Parietal lobe (tissue), 2 donors: ENCODE data around the gene ANTKMT. TPM values are rescaled to one million over a fixed set of nuclear protein-coding genes. Genes with fewer than 3 reads are reported as not detected.

Source experiments
- small RNA-seq: library from RNA; depleted of rRNA; stranded (forward); fragments of <200 nt; gene quantifications from one replicate; pipeline ENCODE3, GENCODE V24; 2014; ENCODE audit warnings: low replicate concordance
- total RNA-seq: library from RNA; depleted of rRNA; stranded (reverse); fragments of >200 nt; gene quantifications from one replicate; pipeline ENCODE4 v1.2.3, GENCODE V29; 2014

Gene ANTKMT, protein sequence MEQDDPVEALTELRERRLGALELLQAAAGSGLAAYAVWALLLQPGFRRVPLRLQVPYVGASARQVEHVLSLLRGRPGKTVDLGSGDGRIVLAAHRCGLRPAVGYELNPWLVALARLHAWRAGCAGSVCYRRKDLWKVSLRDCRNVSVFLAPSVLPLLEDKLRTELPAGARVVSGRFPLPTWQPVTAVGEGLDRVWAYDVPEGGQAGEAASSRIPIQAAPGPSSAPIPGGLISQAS
- total RNA-seq, result 21.0 TPM

DNA sequence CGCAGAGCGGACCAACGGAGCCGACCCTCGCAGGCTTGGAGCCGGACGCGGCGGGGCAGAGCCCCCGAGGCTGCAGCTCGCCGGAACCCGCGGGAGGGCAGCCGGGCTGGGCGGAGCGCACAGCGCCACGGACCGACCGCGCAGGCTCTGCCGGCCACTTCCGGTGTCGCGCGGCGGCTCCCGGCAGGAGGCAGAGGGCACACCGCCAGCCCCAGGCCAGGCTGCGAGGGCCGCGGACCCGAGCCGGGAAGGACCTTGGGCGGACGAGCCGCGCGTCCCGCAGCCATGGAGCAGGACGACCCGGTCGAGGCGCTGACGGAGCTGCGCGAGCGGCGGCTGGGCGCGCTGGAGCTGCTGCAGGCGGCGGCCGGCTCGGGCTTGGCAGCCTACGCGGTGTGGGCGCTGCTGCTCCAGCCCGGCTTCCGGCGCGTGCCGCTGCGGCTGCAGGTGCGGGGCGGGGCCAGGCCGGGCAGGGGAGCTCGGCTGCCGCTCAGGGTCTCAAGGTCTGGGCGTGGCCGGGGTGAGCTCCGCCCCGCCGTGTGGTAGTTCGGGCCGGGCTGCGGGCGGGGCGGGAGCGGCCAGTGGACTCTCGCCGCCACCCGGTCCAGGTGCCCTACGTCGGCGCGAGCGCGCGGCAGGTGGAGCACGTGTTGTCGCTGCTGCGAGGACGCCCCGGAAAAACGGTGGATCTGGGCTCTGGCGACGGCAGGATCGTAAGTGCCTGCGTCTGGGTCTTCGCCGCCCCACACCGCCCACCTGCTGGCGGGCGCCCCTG, at the start of gene ANTKMT:
TSS of gene ANTKMT (plus strand) at position 157 of the 775 bp plus-strand sequence. CDS start at position 286, 129 bp downstream.

GRCh38 chr16:674968-675883, 45.7 kb upstream of the ANTKMT start, which contains the start of gene RHBDL1:
Gene RHBDL1 (plus strand): TSS chr16:675671. CDS start chr16:675791, 120 bp downstream.

DNA sequence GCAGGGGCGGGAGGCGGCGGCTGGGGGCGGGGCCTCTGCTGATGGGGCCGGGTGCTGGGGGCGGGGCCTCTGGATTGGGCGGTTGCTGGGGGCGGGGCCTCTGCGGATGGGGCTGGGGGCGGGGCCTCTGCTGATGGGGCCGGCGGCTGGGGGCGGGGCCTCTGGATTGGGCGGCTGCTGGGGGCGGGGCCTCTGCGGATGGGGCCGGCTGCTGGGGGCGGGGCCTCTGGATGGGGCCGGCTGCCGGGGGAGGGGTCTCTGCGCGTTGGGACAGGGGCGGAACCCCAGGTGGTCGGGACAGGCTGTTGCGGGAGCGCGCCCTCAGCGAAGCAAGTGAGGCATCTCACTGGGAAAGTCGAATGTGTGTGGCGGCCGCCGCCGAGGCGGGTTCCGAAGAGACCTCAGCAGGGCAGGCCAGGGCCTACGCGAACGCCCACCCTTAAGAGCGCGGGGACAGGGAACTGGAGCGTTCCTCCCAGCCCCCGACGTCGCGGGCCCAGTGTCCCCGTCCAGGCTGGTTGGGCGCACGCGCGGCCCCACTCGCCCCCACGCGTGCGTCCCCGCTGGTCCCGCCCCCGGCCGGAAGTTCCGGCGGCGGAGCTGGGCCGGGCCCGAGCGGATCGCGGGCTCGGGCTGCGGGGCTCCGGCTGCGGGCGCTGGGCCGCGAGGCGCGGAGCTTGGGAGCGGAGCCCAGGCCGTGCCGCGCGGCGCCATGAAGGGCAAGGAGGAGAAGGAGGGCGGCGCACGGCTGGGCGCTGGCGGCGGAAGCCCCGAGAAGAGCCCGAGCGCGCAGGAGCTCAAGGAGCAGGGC, 40.9 kb upstream of the ANTKMT start, which contains the start of gene STUB1:
TSS of gene STUB1 (plus strand) at position 597 of the 811 bp plus-strand sequence. CDS start at position 713, 116 bp downstream.

GRCh38 chr16:684071-684794, 36.7 kb upstream of the ANTKMT start, which contains the start of gene JMJD8:
Gene JMJD8 (minus strand): TSS chr16:684334. CDS start chr16:684319, 15 bp downstream.

DNA sequence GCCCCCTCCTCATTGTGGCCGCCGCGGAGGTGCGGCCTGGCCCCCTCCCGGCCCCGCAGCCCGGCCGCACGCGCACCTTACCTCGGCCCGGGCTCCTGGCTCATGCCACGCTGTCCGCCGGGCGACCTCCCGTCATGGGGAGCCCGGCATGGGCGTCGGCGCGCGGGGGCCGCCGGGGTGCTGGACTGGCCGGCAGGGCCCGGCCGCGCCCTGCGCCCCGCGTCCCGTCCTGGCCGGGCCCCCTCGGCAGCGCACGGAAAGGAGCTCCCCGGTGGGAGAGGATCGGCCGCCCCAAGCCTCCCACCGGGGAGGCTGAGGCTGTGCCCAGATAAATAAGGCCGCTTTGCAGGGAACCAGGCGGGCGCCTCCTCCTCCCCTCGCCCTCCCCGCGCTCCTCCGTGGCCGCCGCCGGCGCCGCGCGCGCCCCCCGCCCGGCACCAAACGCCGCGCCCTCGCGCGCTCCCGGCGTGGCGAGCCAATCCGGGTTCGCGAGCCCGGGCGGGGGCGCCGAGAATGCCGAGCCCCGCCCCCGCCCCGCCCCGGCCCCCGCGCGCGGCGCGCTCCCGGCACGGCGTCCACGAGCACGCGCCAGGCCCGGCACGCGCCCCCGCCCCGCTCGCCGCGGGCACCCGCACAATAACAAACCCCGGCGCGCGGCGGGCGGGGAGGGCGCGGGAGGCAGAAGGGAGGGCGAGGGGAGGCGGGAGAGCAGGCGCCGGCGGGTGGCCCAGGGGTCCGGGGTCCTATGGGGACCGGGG, 15.3 kb upstream of the ANTKMT start, which contains the start of gene FBXL16:
TSS of gene FBXL16 (minus strand) at position 371 of the 758 bp plus-strand sequence. CDS start 8,396 bp downstream, outside the sequence.

DNA sequence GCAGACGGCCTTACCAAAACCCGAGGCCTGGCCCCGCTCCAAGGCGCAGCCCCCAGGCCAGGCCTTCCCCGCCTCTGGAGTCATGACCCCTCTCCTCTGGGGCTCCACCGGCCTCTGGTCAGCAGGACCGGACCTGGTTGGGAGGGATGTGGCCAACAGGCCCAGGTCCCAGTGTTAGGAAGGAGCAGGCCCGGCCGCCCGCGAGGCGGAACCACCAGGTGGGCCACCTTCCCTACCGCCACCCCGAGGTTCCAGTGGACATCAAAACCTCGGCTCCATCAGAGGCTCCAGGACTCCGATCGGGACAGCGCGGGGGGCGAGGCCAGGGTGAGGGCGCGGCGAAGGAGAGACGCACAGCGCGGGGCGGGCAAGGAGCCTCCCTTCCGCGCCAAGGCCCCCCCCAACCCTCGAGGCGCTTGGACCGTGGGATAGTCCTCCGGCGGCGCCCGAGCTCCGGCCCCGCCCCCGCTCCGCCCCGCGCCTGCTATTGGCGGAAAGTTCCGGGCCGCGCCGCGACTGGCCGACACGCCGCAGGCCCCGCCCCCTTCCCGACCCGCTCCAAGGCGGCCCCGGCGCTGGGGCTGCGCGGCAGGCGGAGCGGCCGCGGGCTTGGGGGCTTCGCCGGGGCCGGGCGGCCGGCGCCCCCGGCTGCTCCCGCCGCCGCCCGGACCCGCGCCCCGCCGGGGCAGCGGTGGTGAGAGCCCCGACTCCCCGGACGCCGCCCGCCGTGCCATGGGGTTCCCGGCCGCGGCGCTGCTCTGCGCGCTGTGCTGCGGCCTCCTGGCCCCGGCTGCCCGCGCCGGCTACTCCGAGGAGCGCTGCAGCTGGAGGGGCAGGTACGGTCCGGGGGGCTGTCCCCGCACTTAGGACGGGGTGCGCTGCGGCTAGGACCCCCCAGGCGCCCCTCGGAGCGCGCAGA, 6.1 kb upstream of the ANTKMT start, which contains the start of gene METRN:
TSS of gene METRN (plus strand) at position 561 of the 919 bp plus-strand sequence. CDS start at position 733, 172 bp downstream.

GRCh38 chr16:726438-727290, 5.7 kb downstream of the ANTKMT start, which contains the start of the genes CCDC78 and HAGHL:
Gene CCDC78 (minus strand): TSS chr16:726443. CDS start chr16:726367, 76 bp downstream.
Gene HAGHL (plus strand): TSS chr16:727106. CDS start chr16:727510, 404 bp downstream.

DNA sequence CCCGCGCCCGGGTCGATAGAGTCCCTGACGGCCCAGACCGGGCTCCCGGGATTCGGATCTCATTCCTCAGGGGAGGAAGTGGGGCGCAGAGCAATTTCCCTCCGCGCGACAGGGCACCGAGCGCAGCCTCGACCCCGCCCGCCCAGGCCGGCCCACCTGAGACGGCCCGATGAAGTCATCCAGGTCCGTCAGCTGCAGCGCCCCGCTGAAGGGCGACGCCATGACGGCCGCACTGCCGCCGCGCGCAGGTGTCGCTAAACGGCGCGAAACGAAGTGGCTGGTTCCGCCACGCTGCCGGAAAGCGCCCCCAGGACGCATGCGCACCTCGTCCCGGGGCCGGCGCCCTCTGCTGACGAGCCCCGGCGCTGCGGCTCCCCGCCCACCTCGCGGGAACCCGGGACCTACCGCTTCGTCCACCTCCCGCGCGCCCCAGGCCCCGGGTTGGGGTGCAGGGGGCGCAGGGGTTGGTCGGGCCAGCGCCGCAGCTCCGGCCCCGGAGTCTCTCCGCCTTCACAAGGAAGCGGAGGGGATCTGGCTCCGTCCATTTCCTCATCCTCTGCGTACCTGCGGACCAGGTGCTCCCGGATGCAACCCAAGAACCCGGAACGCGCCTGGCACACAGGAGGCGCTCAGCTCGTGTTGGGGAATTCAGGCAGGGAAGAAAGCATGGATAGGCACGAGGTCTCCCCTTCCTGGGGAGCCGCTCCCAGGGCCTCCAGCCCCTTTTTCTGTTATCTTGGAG, 20.0 kb downstream of the ANTKMT start, which contains the start of gene CIAO3:
TSS of gene CIAO3 (minus strand) at position 234 of the 742 bp plus-strand sequence. CDS start at position 222, 12 bp downstream.

GRCh38 chr16:760545-761343, 39.8 kb downstream of the ANTKMT start, which contains the start of gene MSLN:
Gene MSLN (plus strand): TSS chr16:760734. CDS start chr16:762681, 1,947 bp downstream.

Small RNA genes lying within 50 kb of the gene (small RNA-seq; reads per million reads assigned to genes)
- not detected for gene MIR662

Other genes with a start within 250 kb of the ANTKMT start
- gene CAPN15, start 193.4 kb upstream of the ANTKMT start, total RNA-seq, result 20.7 TPM
- not detected for gene PRR35, start 160.8 kb upstream of the ANTKMT start, total RNA-seq
- 0.31 TPM for gene NHLRC4, start 154.1 kb upstream of the ANTKMT start, total RNA-seq
- gene PIGQ, start 151.2 kb upstream of the ANTKMT start, total RNA-seq, result 42.3 TPM
- gene RAB40C, start 131.1 kb upstream of the ANTKMT start, total RNA-seq, result 27.5 TPM
- 1.3 TPM for gene WFIKKN1, start 90.2 kb upstream of the ANTKMT start, total RNA-seq
- 36.6 TPM for gene METTL26, start 84.8 kb upstream of the ANTKMT start, total RNA-seq
- gene MCRIP2, start 79.3 kb upstream of the ANTKMT start, total RNA-seq, result 8.1 TPM
- 26.9 TPM for gene WDR90, start 71.8 kb upstream of the ANTKMT start, total RNA-seq
- gene RHOT2, start 53.0 kb upstream of the ANTKMT start, total RNA-seq, result 55.1 TPM
- 1.6 TPM for gene RHBDL1, start 45.5 kb upstream of the ANTKMT start, total RNA-seq
- 60.1 TPM for gene STUB1, start 40.7 kb upstream of the ANTKMT start, total RNA-seq
- gene JMJD8, start 36.8 kb upstream of the ANTKMT start, total RNA-seq, result 23.2 TPM
- 6.6 TPM for gene WDR24, start 30.7 kb upstream of the ANTKMT start, total RNA-seq
- gene FBXL16, start 15.3 kb upstream of the ANTKMT start, total RNA-seq, result 10.6 TPM
- gene METRN, start 6.0 kb upstream of the ANTKMT start, total RNA-seq, result 17.5 TPM
- gene CCDC78, start 5.3 kb downstream of the ANTKMT start, total RNA-seq, result 7.5 TPM
- gene HAGHL, start 6.0 kb downstream of the ANTKMT start, total RNA-seq, result 10.6 TPM
- gene CIAO3, start 19.9 kb downstream of the ANTKMT start, total RNA-seq, result 84.2 TPM
- gene MSLN, start 39.6 kb downstream of the ANTKMT start, total RNA-seq, result not detected
- 15.3 TPM for gene RPUSD1, start 67.2 kb downstream of the ANTKMT start, total RNA-seq
- 21.0 TPM for gene CHTF18, start 67.5 kb downstream of the ANTKMT start, total RNA-seq
- gene GNG13, start 79.6 kb downstream of the ANTKMT start, total RNA-seq, result not detected
- gene LMF1, start 249.8 kb downstream of the ANTKMT start, total RNA-seq, result 17.2 TPM